IMR-90 (cell line): Measurements from ENCODE around the gene LGI4. TPM values are rescaled to one million over a fixed set of nuclear protein-coding genes. Genes with fewer than 3 reads are reported as not detected.

Source experiments
- ATAC-seq: fragments of 200-7000 bp; cut with Tn5 transposase; 2 replicates; pipeline ENCODE4 v1.9.1; 2020; ENCODE audit warnings: low read depth, mild to moderate bottlenecking, moderate library complexity
- BruUV-seq: library from RNA; stranded (reverse); fragments of 400-500 nt; replicated peaks from 2 replicates; lab custom pipeline; 2021; lab: Mats Ljungman, UMichigan
- CTCF ChIA-PET: fragments of 300-600 bp; formaldehyde crosslinking; extraction: SDS; loops from one replicate; lab custom pipeline; 2021; ENCODE audit warnings: antibody characterized with exemption; lab: Yijun Ruan, JAX
- POLR2A ChIA-PET: fragments of 300-600 bp; sonication (Branson Sonifier 250); formaldehyde crosslinking; loops from one replicate; lab custom pipeline; 2022; ENCODE audit warnings: antibody characterized with exemption; ENCODE audit not compliant: unreplicated experiment; lab: Charles Lee
- DNase-seq: peaks from one replicate; pipeline ENCODE4 v3.0.0; 2013
- H2AFZ ChIP-seq: replicated peaks from 2 replicates; pipeline ENCODE3; 2013; ENCODE audit warnings: low read length, mild to moderate bottlenecking; ENCODE audit not compliant: poor library complexity
- H2AK5ac ChIP-seq: 2 replicates; pipeline ENCODE4 v1.6.1; 2013; ENCODE audit warnings: low read depth, low read length, inconsistent platforms
- H2AK9ac ChIP-seq: replicated peaks from 2 replicates; pipeline ENCODE3; 2013; ENCODE audit warnings: mild to moderate bottlenecking, low read depth, low read length, moderate library complexity; ENCODE audit not compliant: poor library complexity
- H2BK120ac ChIP-seq: 2 replicates; pipeline ENCODE4 v1.6.1; 2013; ENCODE audit warnings: low read depth, low read length, inconsistent platforms
- H2BK15ac ChIP-seq: 3 replicates; pipeline ENCODE4 v1.6.1; 2013; ENCODE audit warnings: low read depth, low read length, inconsistent platforms
- H2BK20ac ChIP-seq: 2 replicates; pipeline ENCODE4 v1.6.1; 2013; ENCODE audit warnings: low read depth, mild to moderate bottlenecking, inconsistent platforms, low read length, moderate library complexity
- H2BK5ac ChIP-seq: 2 replicates; pipeline ENCODE4 v1.6.1; 2013; ENCODE audit warnings: mild to moderate bottlenecking, low read depth, low read length, inconsistent platforms; ENCODE audit not compliant: poor library complexity, severe bottlenecking
- H3K14ac ChIP-seq: replicated peaks from 2 replicates; pipeline ENCODE4 v1.6.1; 2013; ENCODE audit warnings: low read depth, low read length, inconsistent platforms
- H3K18ac ChIP-seq: 2 replicates; pipeline ENCODE4 v1.6.1; 2013; ENCODE audit warnings: low read depth, low read length, control low read depth
- H3K23ac ChIP-seq: 2 replicates; pipeline ENCODE4 v1.6.1; 2013; ENCODE audit warnings: low read depth, low read length, inconsistent platforms
- H3K27ac ChIP-seq: 2 replicates; pipeline ENCODE4 v1.5.1; 2013; ENCODE audit warnings: mild to moderate bottlenecking, control low read depth, low read length; ENCODE audit not compliant: insufficient read depth
- H3K27me3 ChIP-seq: 2 replicates; pipeline ENCODE4 v1.6.1; 2013; ENCODE audit warnings: low read length; ENCODE audit not compliant: control insufficient read depth, insufficient read depth
- H3K36me3 ChIP-seq: 2 replicates; pipeline ENCODE4 v1.6.1; 2013; ENCODE audit warnings: low read length, mixed read lengths; ENCODE audit not compliant: control insufficient read depth, insufficient read depth
- H3K4ac ChIP-seq: 2 replicates; pipeline ENCODE4 v1.6.1; 2013; ENCODE audit warnings: low read depth, low read length, inconsistent platforms
- H3K4me1 ChIP-seq: 2 replicates; pipeline ENCODE4 v1.6.1; 2013; ENCODE audit warnings: low read length, mixed read lengths; ENCODE audit not compliant: control insufficient read depth, insufficient read depth
- H3K4me2 ChIP-seq: 2 replicates; pipeline ENCODE4 v1.6.1; 2013; ENCODE audit warnings: low read depth, mild to moderate bottlenecking, control low read depth, low read length, moderate library complexity
- H3K4me3 ChIP-seq: 2 replicates; pipeline ENCODE4 v1.5.1; 2013; ENCODE audit warnings: low read depth, mild to moderate bottlenecking, control low read depth, low read length, moderate library complexity; ENCODE audit not compliant: insufficient read depth
- H3K56ac ChIP-seq: 2 replicates; pipeline ENCODE4 v1.6.1; 2013; ENCODE audit warnings: low read length, inconsistent platforms; ENCODE audit not compliant: insufficient read depth; ENCODE audit errors: extremely low read depth
- H3K79me1 ChIP-seq, 2 experiments: 2 replicates each; pipeline ENCODE4 v1.6.1; 2013; ENCODE audit warnings: low read length in 2 of 2, inconsistent platforms in 1 of 2, low read depth in 1 of 2
- H3K9ac ChIP-seq: 2 replicates; pipeline ENCODE4 v1.6.1; 2013; ENCODE audit warnings: low read depth, low read length, control low read depth
- H3K9me1 ChIP-seq: 2 replicates; pipeline ENCODE4 v1.6.1; 2013; ENCODE audit warnings: low read length, inconsistent platforms; ENCODE audit not compliant: insufficient read depth
- H3K9me3 ChIP-seq: 2 replicates; pipeline ENCODE4 v1.6.1; 2013; ENCODE audit warnings: low read length; ENCODE audit not compliant: control insufficient read depth, insufficient read depth
- H4K20me1 ChIP-seq: 2 replicates; pipeline ENCODE4 v1.6.1; 2013; ENCODE audit warnings: low read length, inconsistent platforms; ENCODE audit not compliant: insufficient read depth
- H4K5ac ChIP-seq: 2 replicates; pipeline ENCODE4 v1.6.1; 2013; ENCODE audit warnings: mild to moderate bottlenecking, low read depth, low read length, control low read depth
- H4K8ac ChIP-seq, 2 experiments: 2 replicates each; pipeline ENCODE4 v1.6.1; 2013; ENCODE audit warnings: low read depth in 2 of 2, low read length in 2 of 2, control low read depth in 1 of 2, inconsistent platforms in 1 of 2
- H4K91ac ChIP-seq: 2 replicates; pipeline ENCODE4 v1.6.1; 2013; ENCODE audit warnings: low read depth, low read length, inconsistent platforms; ENCODE audit not compliant: insufficient read depth
- BHLHE40 ChIP-seq: fragments of 150-350 bp; IDR thresholded peaks from 2 replicates; pipeline ENCODE4 v1.6.1; 2016; ENCODE audit warnings: mild to moderate bottlenecking, low read depth, low read length
- CEBPB ChIP-seq: IDR thresholded peaks from 2 replicates; pipeline ENCODE4 v1.6.1; 2012; ENCODE audit warnings: low read depth, low read length, improper control_type of control experiment
- CHD1 ChIP-seq: IDR thresholded peaks from 2 replicates; pipeline ENCODE4 v1.6.1; 2012; ENCODE audit warnings: low read depth, low read length, improper control_type of control experiment
- FOS ChIP-seq: fragments of 150-350 bp; IDR thresholded peaks from 2 replicates; pipeline ENCODE4 v1.6.1; 2016; ENCODE audit warnings: low read depth, low read length
- MAFK ChIP-seq: IDR thresholded peaks from 2 replicates; pipeline ENCODE4 v1.6.1; 2012; ENCODE audit warnings: low read depth, low read length, improper control_type of control experiment
- MAZ ChIP-seq: IDR thresholded peaks from 2 replicates; pipeline ENCODE4 v1.6.1; 2012; ENCODE audit warnings: low read depth, mild to moderate bottlenecking, low read length, improper control_type of control experiment, moderate library complexity, borderline replicate concordance
- MXI1 ChIP-seq: IDR thresholded peaks from 2 replicates; pipeline ENCODE4 v1.6.1; 2012; ENCODE audit warnings: low read depth, mild to moderate bottlenecking, low read length, moderate library complexity, borderline replicate concordance
- NFE2L2 ChIP-seq: fragments of 150-350 bp; IDR thresholded peaks from 2 replicates; pipeline ENCODE4 v1.6.1; 2016; ENCODE audit warnings: low read depth, mild to moderate bottlenecking, low read length
- POLR2A ChIP-seq: IDR thresholded peaks from 2 replicates; pipeline ENCODE4 v1.6.1; 2012; ENCODE audit warnings: mild to moderate bottlenecking, low read depth, low read length
- RAD21 ChIP-seq: IDR thresholded peaks from 2 replicates; pipeline ENCODE4 v1.6.1; 2012; ENCODE audit warnings: low read length, improper control_type of control experiment
- RCOR1 ChIP-seq: IDR thresholded peaks from 2 replicates; pipeline ENCODE4 v1.6.1; 2012; ENCODE audit warnings: mild to moderate bottlenecking, low read length, improper control_type of control experiment; ENCODE audit not compliant: insufficient replicate concordance
- RFX5 ChIP-seq: IDR thresholded peaks from 2 replicates; pipeline ENCODE4 v1.8.0; 2012; ENCODE audit warnings: low read depth, mild to moderate bottlenecking, low read length, moderate library complexity
- SMC3 ChIP-seq: fragments of 150-350 bp; IDR thresholded peaks from 2 replicates; pipeline ENCODE4 v1.6.1; 2016; ENCODE audit warnings: low read depth, mild to moderate bottlenecking, antibody characterized with exemption, low read length, moderate library complexity
- WGBS, 2 experiments: methylation state at CpG; one replicate each; pipeline versions ENCODE4 v1.1.5 to v1.1.7; 2013; ENCODE audit warnings: missing lambda C conversion rate in 2 of 2; ENCODE audit not compliant: insufficient read length in 1 of 2; ENCODE audit errors: extremely low coverage in 2 of 2; 5-methylcytosine and 5-hydroxymethylcytosine counted together
- dilution Hi-C: fragments of 300-500 bp; cut with HindIII; formaldehyde crosslinking; loops from one replicate; pipeline ENCODE4 v1.14.3; 2018; ENCODE audit warnings: low sequenced_read_pairs; ENCODE audit not compliant: unreplicated experiment
- in situ Hi-C: fragments of 300-500 bp; cut with MboI; formaldehyde crosslinking; loops from 3 replicates; pipeline ENCODE4 v1.14.3; 2019; ENCODE audit warnings: low sequenced_read_pairs, inconsistent platforms, mixed read lengths
- intact Hi-C: fragments of 100-400 bp; cut with micrococcal nuclease; formaldehyde crosslinking; loops from 2 replicates; pipeline ENCODE4 v1.10.0; 2022
- polyA plus RNA-seq, 3 experiments: library from polyadenylated mRNA; depleted of rRNA; stranded (reverse); fragments of >200 nt; gene quantifications; 2 replicates each; pipeline ENCODE4 v1.2.3, GENCODE V29; 2012; ENCODE audit warnings: low replicate concordance in 1 of 3
- total RNA-seq: library from RNA; depleted of rRNA; stranded (reverse); fragments of >200 nt; gene quantifications from 2 replicates; pipeline ENCODE4 v1.2.3, GENCODE V29; 2012
- TF ChIP-seq, protein P1 (sequence below): conservative IDR thresholded peaks from 2 replicates; pipeline ENCODE4 v1.5.1; 2012; ENCODE audit warnings: mild to moderate bottlenecking, low read depth, low read length, improper control_type of control experiment
- TF ChIP-seq, protein P2 (sequence below): fragments of 150-350 bp; IDR thresholded peaks from 2 replicates; pipeline ENCODE4 v1.6.1; 2017; ENCODE audit warnings: mild to moderate bottlenecking, antibody characterized with exemption, low read length, low read depth
- TF ChIP-seq, protein P3 (sequence below): fragments of 150-350 bp; IDR thresholded peaks from 2 replicates; pipeline ENCODE4 v1.6.1; 2016; ENCODE audit warnings: low read depth, mild to moderate bottlenecking, low read length, moderate library complexity, borderline replicate concordance

The LGI4 gene
- total and polyA plus RNA-seq, 2 of the 4 experiments (the other 2 are of a cell fraction), result 0.10 TPM; not detected in 1

DNA sequence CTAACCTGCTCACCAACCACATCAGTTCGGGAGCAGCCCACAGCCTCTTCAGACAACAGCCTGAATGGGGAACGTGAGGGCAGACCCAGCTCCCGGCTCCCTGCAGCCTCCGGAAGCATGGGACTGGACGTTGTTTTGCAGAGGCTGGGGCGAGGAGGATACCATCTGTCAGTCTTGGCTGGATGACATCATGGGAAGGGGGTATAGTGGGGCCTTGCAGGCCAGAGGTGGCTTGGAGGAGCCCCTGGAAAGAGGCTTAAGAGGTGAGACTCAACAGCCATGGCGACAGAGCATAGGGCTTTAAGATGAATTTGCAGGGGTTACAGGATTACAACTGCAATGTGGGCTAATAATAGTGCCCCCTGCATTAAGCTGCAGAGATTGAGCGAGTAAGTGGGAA lies 17.7 kb downstream of the LGI4 start:
- Histone ChIP-seq H3K36me3 (no peaks in the 10 kb centered on the region), H3K27ac (no peak overlapping the region), H3K9ac (no peak overlapping the region), H4K20me1 (no peaks in the 10 kb centered on the region), H3K79me1 (no peaks in the 10 kb centered on the region), H4K91ac (no peak overlapping the region), H4K5ac (no peak overlapping the region), H2AK5ac (no peak overlapping the region), H2AFZ (no peak overlapping the region), H3K4me1 (no peaks in the 10 kb centered on the region), H2BK5ac (no peak overlapping the region), H3K9me3 (no peaks in the 10 kb centered on the region), H4K8ac (no peak overlapping the region), H3K23ac (no peak overlapping the region), H3K4ac (no peak overlapping the region), H3K9me1 (no peaks in the 10 kb centered on the region), H2BK20ac (no peak overlapping the region), H3K18ac (no peak overlapping the region), H2BK120ac (no peak overlapping the region), H3K4me3 (no peak overlapping the region), H3K14ac (no peak overlapping the region), H2BK15ac (no peak overlapping the region), H3K27me3 (peaks cover 24% of the 10 kb centered on the region), H2AK9ac (no peak overlapping the region), H3K56ac (no peak overlapping the region), H3K4me2 (no peak overlapping the region)
- intact Hi-C loops, result no loop called here
- TF ChIP-seq POLR2A (no peak), CEBPB (no peak), MAZ (no peak), RCOR1 (no peak), MXI1 (no peak), MAFK (no peak), FOS (no peak), RFX5 (no peak), CHD1 (no peak), BHLHE40 (no peak), RAD21 (no peak), NFE2L2 (no peak), SMC3 (no peak)
- TF ChIP-seq, protein P1, sequence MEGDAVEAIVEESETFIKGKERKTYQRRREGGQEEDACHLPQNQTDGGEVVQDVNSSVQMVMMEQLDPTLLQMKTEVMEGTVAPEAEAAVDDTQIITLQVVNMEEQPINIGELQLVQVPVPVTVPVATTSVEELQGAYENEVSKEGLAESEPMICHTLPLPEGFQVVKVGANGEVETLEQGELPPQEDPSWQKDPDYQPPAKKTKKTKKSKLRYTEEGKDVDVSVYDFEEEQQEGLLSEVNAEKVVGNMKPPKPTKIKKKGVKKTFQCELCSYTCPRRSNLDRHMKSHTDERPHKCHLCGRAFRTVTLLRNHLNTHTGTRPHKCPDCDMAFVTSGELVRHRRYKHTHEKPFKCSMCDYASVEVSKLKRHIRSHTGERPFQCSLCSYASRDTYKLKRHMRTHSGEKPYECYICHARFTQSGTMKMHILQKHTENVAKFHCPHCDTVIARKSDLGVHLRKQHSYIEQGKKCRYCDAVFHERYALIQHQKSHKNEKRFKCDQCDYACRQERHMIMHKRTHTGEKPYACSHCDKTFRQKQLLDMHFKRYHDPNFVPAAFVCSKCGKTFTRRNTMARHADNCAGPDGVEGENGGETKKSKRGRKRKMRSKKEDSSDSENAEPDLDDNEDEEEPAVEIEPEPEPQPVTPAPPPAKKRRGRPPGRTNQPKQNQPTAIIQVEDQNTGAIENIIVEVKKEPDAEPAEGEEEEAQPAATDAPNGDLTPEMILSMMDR, result no peak
- TF ChIP-seq, protein P2, sequence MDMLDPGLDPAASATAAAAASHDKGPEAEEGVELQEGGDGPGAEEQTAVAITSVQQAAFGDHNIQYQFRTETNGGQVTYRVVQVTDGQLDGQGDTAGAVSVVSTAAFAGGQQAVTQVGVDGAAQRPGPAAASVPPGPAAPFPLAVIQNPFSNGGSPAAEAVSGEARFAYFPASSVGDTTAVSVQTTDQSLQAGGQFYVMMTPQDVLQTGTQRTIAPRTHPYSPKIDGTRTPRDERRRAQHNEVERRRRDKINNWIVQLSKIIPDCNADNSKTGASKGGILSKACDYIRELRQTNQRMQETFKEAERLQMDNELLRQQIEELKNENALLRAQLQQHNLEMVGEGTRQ, result no peak
- TF ChIP-seq, protein P3, sequence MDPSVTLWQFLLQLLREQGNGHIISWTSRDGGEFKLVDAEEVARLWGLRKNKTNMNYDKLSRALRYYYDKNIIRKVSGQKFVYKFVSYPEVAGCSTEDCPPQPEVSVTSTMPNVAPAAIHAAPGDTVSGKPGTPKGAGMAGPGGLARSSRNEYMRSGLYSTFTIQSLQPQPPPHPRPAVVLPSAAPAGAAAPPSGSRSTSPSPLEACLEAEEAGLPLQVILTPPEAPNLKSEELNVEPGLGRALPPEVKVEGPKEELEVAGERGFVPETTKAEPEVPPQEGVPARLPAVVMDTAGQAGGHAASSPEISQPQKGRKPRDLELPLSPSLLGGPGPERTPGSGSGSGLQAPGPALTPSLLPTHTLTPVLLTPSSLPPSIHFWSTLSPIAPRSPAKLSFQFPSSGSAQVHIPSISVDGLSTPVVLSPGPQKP, result no peak
- 71% methylated on average over 1 of the region's 8 CpGs; no CpG with 5 or more reads in 1 of the 2 experiments for WGBS, 2 experiments
- ChIA-PET CTCF (interaction anchor here (1.1 kb wide), 1 partner anchor 27 kb away, joined by 3 read pairs; no protein-coding TSS in a partner anchor), POLR2A (no interaction called here)
- ATAC-seq, result no peak
- dilution Hi-C loops, result no loop called here
- in situ Hi-C loops, result no loop called here
- no peak for DNase-seq
- no TSS peak for BruUV-seq
